ENCODE results near the gene CT45A8. TPM values are rescaled to one million over a fixed set of nuclear protein-coding genes. Genes with fewer than 3 reads are reported as not detected.

CT45A8 gene
- total and polyA plus RNA-seq, 9 of the 15 experiments (the other 6 are each of a cell fraction or from before 2014, with no cell fraction given): 6.5 to 27.7 (median 9.6) TPM; not detected in 4

- ChIA-PET CTCF (ENCODE audit: low intra/inter-chr PET ratio) (no interaction called here), POLR2A (interaction anchor here (0.8 to 1.4 kb wide), 3 partner anchors 21 to 269 kb away, joined by 3 to 5 read pairs (median 4); no protein-coding TSS in a partner anchor)
- Histone ChIP-seq H2AFZ (ENCODE audit: low read depth, low read length) (peak within 1 kb of the TSS; percentile 88), H3K9ac (ENCODE audit: insufficient read depth in 1 of 2, low read depth in 2 of 2, low read length in 2 of 2) (peak within 1 kb of the TSS; percentile 94 to 95), H3K4me3 (peak within 1 kb of the TSS; percentile 69), H3K9me1 (ENCODE audit: control insufficient read depth, insufficient read depth, low read length) (no peaks in the 10 kb centered on the region), H3K36me3 (ENCODE audit: control insufficient read depth, insufficient read depth, low read length) (peaks cover 17% of the 10 kb centered on the region; the same call in 1 of the 3 replicates), H3K27me3 (ENCODE audit: control insufficient read depth in 2 of 2, insufficient read depth in 2 of 2, low read length in 2 of 2) (no peaks in the 10 kb centered on the region), H3K79me2 (ENCODE audit: control insufficient read depth, insufficient read depth, low read length) (peaks cover 58% of the 10 kb centered on the region), H3K9me3 (replicated peaks; ENCODE audit: control insufficient read depth, insufficient read depth, low read depth, low read length) (peaks cover 9% of the 10 kb centered on the region; the same call in 1 of the 2 replicates), H3K4me1 (replicated peaks in 1 of 2; ENCODE audit: control insufficient read depth in 2 of 2, insufficient read depth in 2 of 2, low read length in 2 of 2) (peaks cover 0 to 5% of the 10 kb centered on the region in 2 experiments; a peak in 2 of 5 replicates), H3K27ac (ENCODE audit: extremely low read depth, low read depth, low read length) (peak within 1 kb of the TSS; percentile 95), H3K4me2 (ENCODE audit: insufficient read depth, low read length) (peak within 1 kb of the TSS; percentile 81), H4K20me1 (replicated peaks; ENCODE audit: control insufficient read depth, insufficient read depth, low read length) (no peaks in the 10 kb centered on the region)
- in situ Hi-C loops (cut with MboI): no loop called here
- peak; percentile 95 for ATAC-seq
- BruUV-seq (replicated peaks): no TSS peak
- 0% methylated on average over 12 of the region's 22 CpGs for WGBS (ENCODE audit: insufficient coverage, low coverage, missing lambda C conversion rate)
- peak; percentile 73 to 96 (median 79) for DNase-seq (ENCODE audit: extremely low read depth in 1 of 4, low spot score in 3 of 4)
- peak; percentile 97 for FAIRE-seq
- intact Hi-C loops (cut with micrococcal nuclease): no loop called here
- TF ChIP-seq JUND (IDR thresholded peaks at IDR 0.05; ENCODE audit: borderline replicate concordance, low read depth, low read length) (peak; percentile 60), JUND (tag; IDR thresholded peaks at IDR 0.05; ENCODE audit: borderline replicate concordance, low read depth, low read length) (peak; percentile 59; the same call in 1 of the 3 replicates), TCF15 (CRISPR knock-in tag; IDR thresholded peaks at IDR 0.05) (no peak), ATF1 (CRISPR knock-in tag; IDR thresholded peaks at IDR 0.05) (no peak), ATF1 (tag; IDR thresholded peaks at IDR 0.05) (peak; percentile 73), CHD1 (IDR thresholded peaks at IDR 0.05; ENCODE audit: low read length) (no peak), PHF20 (IDR thresholded peaks at IDR 0.05; ENCODE audit: partially characterized antibody) (peak; percentile 76), MEF2A (IDR thresholded peaks at IDR 0.05; ENCODE audit: control insufficient read depth, low read depth, low read length) (no peak), GMEB1 (CRISPR knock-in tag; IDR thresholded peaks at IDR 0.05) (no peak), NFIC (IDR thresholded peaks at IDR 0.05) (no peak), CCAR2 (IDR thresholded peaks at IDR 0.05; ENCODE audit: low read depth, low read length) (0 out of 2 replicates have a peak, but pooled peaks have one; percentile 48), HDAC2 (IDR thresholded peaks at IDR 0.05) (peak; percentile 72; the same call in 1 of the 2 replicates), EHMT2 (IDR thresholded peaks at IDR 0.05) (peak; percentile 12; the same call in 1 of the 2 replicates), PML (IDR thresholded peaks at IDR 0.05; ENCODE audit: low read length) (peak; percentile 39; the same call in 1 of the 2 replicates), ELK3 (CRISPR knock-in tag; IDR thresholded peaks at IDR 0.05) (no peak), NFYB (IDR thresholded peaks at IDR 0.05; ENCODE audit: extremely low read depth, insufficient read length) (peak; percentile 7), PRPF4 (IDR thresholded peaks at IDR 0.05; ENCODE audit: insufficient read depth, low read depth, low read length, poor library complexity, severe bottlenecking) (no peak), BRD4 (IDR thresholded peaks at IDR 0.05) (no peak)
- TF ChIP-seq, protein P1, sequence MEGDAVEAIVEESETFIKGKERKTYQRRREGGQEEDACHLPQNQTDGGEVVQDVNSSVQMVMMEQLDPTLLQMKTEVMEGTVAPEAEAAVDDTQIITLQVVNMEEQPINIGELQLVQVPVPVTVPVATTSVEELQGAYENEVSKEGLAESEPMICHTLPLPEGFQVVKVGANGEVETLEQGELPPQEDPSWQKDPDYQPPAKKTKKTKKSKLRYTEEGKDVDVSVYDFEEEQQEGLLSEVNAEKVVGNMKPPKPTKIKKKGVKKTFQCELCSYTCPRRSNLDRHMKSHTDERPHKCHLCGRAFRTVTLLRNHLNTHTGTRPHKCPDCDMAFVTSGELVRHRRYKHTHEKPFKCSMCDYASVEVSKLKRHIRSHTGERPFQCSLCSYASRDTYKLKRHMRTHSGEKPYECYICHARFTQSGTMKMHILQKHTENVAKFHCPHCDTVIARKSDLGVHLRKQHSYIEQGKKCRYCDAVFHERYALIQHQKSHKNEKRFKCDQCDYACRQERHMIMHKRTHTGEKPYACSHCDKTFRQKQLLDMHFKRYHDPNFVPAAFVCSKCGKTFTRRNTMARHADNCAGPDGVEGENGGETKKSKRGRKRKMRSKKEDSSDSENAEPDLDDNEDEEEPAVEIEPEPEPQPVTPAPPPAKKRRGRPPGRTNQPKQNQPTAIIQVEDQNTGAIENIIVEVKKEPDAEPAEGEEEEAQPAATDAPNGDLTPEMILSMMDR (IDR thresholded peaks at IDR 0.05 in 2 of 3, conservative IDR thresholded peaks at IDR 0.05 in 1 of 3; ENCODE audit: insufficient read depth in 2 of 3, low read depth in 1 of 3, low read length in 3 of 3): peak; percentile 85 to 98 (median 85)
These were observed 39.0 kb upstream of the CT45A8 start, which contains the start of the genes CT45A10 and SAGE1 for GRCh38 chrX:135893294-135893817. CT45A10 (minus strand) TSS chrX:135893444; CDS start chrX:135885344, 8,100 bp downstream. SAGE1 (plus strand) TSS chrX:135893716; CDS start chrX:135896243, 2,527 bp downstream.
